IMR-90 (cell line): ENCODE results near the gene DOCK1. TPM values are rescaled to one million over a fixed set of nuclear protein-coding genes. Genes with fewer than 3 reads are reported as not detected.

Source experiments
- ATAC-seq: fragments of 200-7000 bp; cut with Tn5 transposase; 2 replicates; pipeline ENCODE4 v1.9.1; 2020; ENCODE audit warnings: low read depth, mild to moderate bottlenecking, moderate library complexity
- BruUV-seq: library from RNA; stranded (reverse); fragments of 400-500 nt; replicated peaks from 2 replicates; lab custom pipeline; 2021; lab: Mats Ljungman, UMichigan
- CTCF ChIA-PET: fragments of 300-600 bp; formaldehyde crosslinking; extraction: SDS; loops from one replicate; lab custom pipeline; 2021; ENCODE audit warnings: antibody characterized with exemption; lab: Yijun Ruan, JAX
- POLR2A ChIA-PET: fragments of 300-600 bp; sonication (Branson Sonifier 250); formaldehyde crosslinking; loops from one replicate; lab custom pipeline; 2022; ENCODE audit warnings: antibody characterized with exemption; ENCODE audit not compliant: unreplicated experiment; lab: Charles Lee
- DNase-seq: peaks from one replicate; pipeline ENCODE4 v3.0.0; 2013
- H2AFZ ChIP-seq: replicated peaks from 2 replicates; pipeline ENCODE3; 2013; ENCODE audit warnings: low read length, mild to moderate bottlenecking; ENCODE audit not compliant: poor library complexity
- H2AK5ac ChIP-seq: 2 replicates; pipeline ENCODE4 v1.6.1; 2013; ENCODE audit warnings: low read depth, low read length, inconsistent platforms
- H2AK9ac ChIP-seq: replicated peaks from 2 replicates; pipeline ENCODE3; 2013; ENCODE audit warnings: mild to moderate bottlenecking, low read depth, low read length, moderate library complexity; ENCODE audit not compliant: poor library complexity
- H2BK120ac ChIP-seq: 2 replicates; pipeline ENCODE4 v1.6.1; 2013; ENCODE audit warnings: low read depth, low read length, inconsistent platforms
- H2BK15ac ChIP-seq: 3 replicates; pipeline ENCODE4 v1.6.1; 2013; ENCODE audit warnings: low read depth, low read length, inconsistent platforms
- H2BK20ac ChIP-seq: 2 replicates; pipeline ENCODE4 v1.6.1; 2013; ENCODE audit warnings: low read depth, mild to moderate bottlenecking, inconsistent platforms, low read length, moderate library complexity
- H2BK5ac ChIP-seq: 2 replicates; pipeline ENCODE4 v1.6.1; 2013; ENCODE audit warnings: mild to moderate bottlenecking, low read depth, low read length, inconsistent platforms; ENCODE audit not compliant: poor library complexity, severe bottlenecking
- H3K14ac ChIP-seq: replicated peaks from 2 replicates; pipeline ENCODE4 v1.6.1; 2013; ENCODE audit warnings: low read depth, low read length, inconsistent platforms
- H3K18ac ChIP-seq: 2 replicates; pipeline ENCODE4 v1.6.1; 2013; ENCODE audit warnings: low read depth, low read length, control low read depth
- H3K23ac ChIP-seq: 2 replicates; pipeline ENCODE4 v1.6.1; 2013; ENCODE audit warnings: low read depth, low read length, inconsistent platforms
- H3K27ac ChIP-seq: 2 replicates; pipeline ENCODE4 v1.5.1; 2013; ENCODE audit warnings: mild to moderate bottlenecking, control low read depth, low read length; ENCODE audit not compliant: insufficient read depth
- H3K27me3 ChIP-seq: 2 replicates; pipeline ENCODE4 v1.6.1; 2013; ENCODE audit warnings: low read length; ENCODE audit not compliant: control insufficient read depth, insufficient read depth
- H3K36me3 ChIP-seq: 2 replicates; pipeline ENCODE4 v1.6.1; 2013; ENCODE audit warnings: low read length, mixed read lengths; ENCODE audit not compliant: control insufficient read depth, insufficient read depth
- H3K4ac ChIP-seq: 2 replicates; pipeline ENCODE4 v1.6.1; 2013; ENCODE audit warnings: low read depth, low read length, inconsistent platforms
- H3K4me1 ChIP-seq: 2 replicates; pipeline ENCODE4 v1.6.1; 2013; ENCODE audit warnings: low read length, mixed read lengths; ENCODE audit not compliant: control insufficient read depth, insufficient read depth
- H3K4me2 ChIP-seq: 2 replicates; pipeline ENCODE4 v1.6.1; 2013; ENCODE audit warnings: low read depth, mild to moderate bottlenecking, control low read depth, low read length, moderate library complexity
- H3K4me3 ChIP-seq: 2 replicates; pipeline ENCODE4 v1.5.1; 2013; ENCODE audit warnings: low read depth, mild to moderate bottlenecking, control low read depth, low read length, moderate library complexity; ENCODE audit not compliant: insufficient read depth
- H3K56ac ChIP-seq: 2 replicates; pipeline ENCODE4 v1.6.1; 2013; ENCODE audit warnings: low read length, inconsistent platforms; ENCODE audit not compliant: insufficient read depth; ENCODE audit errors: extremely low read depth
- H3K79me1 ChIP-seq, 2 experiments: 2 replicates each; pipeline ENCODE4 v1.6.1; 2013; ENCODE audit warnings: low read length in 2 of 2, inconsistent platforms in 1 of 2, low read depth in 1 of 2
- H3K9ac ChIP-seq: 2 replicates; pipeline ENCODE4 v1.6.1; 2013; ENCODE audit warnings: low read depth, low read length, control low read depth
- H3K9me1 ChIP-seq: 2 replicates; pipeline ENCODE4 v1.6.1; 2013; ENCODE audit warnings: low read length, inconsistent platforms; ENCODE audit not compliant: insufficient read depth
- H3K9me3 ChIP-seq: 2 replicates; pipeline ENCODE4 v1.6.1; 2013; ENCODE audit warnings: low read length; ENCODE audit not compliant: control insufficient read depth, insufficient read depth
- H4K20me1 ChIP-seq: 2 replicates; pipeline ENCODE4 v1.6.1; 2013; ENCODE audit warnings: low read length, inconsistent platforms; ENCODE audit not compliant: insufficient read depth
- H4K5ac ChIP-seq: 2 replicates; pipeline ENCODE4 v1.6.1; 2013; ENCODE audit warnings: mild to moderate bottlenecking, low read depth, low read length, control low read depth
- H4K8ac ChIP-seq, 2 experiments: 2 replicates each; pipeline ENCODE4 v1.6.1; 2013; ENCODE audit warnings: low read depth in 2 of 2, low read length in 2 of 2, control low read depth in 1 of 2, inconsistent platforms in 1 of 2
- H4K91ac ChIP-seq: 2 replicates; pipeline ENCODE4 v1.6.1; 2013; ENCODE audit warnings: low read depth, low read length, inconsistent platforms; ENCODE audit not compliant: insufficient read depth
- BHLHE40 ChIP-seq: fragments of 150-350 bp; IDR thresholded peaks from 2 replicates; pipeline ENCODE4 v1.6.1; 2016; ENCODE audit warnings: mild to moderate bottlenecking, low read depth, low read length
- CEBPB ChIP-seq: IDR thresholded peaks from 2 replicates; pipeline ENCODE4 v1.6.1; 2012; ENCODE audit warnings: low read depth, low read length, improper control_type of control experiment
- CHD1 ChIP-seq: IDR thresholded peaks from 2 replicates; pipeline ENCODE4 v1.6.1; 2012; ENCODE audit warnings: low read depth, low read length, improper control_type of control experiment
- FOS ChIP-seq: fragments of 150-350 bp; IDR thresholded peaks from 2 replicates; pipeline ENCODE4 v1.6.1; 2016; ENCODE audit warnings: low read depth, low read length
- MAFK ChIP-seq: IDR thresholded peaks from 2 replicates; pipeline ENCODE4 v1.6.1; 2012; ENCODE audit warnings: low read depth, low read length, improper control_type of control experiment
- MAZ ChIP-seq: IDR thresholded peaks from 2 replicates; pipeline ENCODE4 v1.6.1; 2012; ENCODE audit warnings: low read depth, mild to moderate bottlenecking, low read length, improper control_type of control experiment, moderate library complexity, borderline replicate concordance
- MXI1 ChIP-seq: IDR thresholded peaks from 2 replicates; pipeline ENCODE4 v1.6.1; 2012; ENCODE audit warnings: low read depth, mild to moderate bottlenecking, low read length, moderate library complexity, borderline replicate concordance
- NFE2L2 ChIP-seq: fragments of 150-350 bp; IDR thresholded peaks from 2 replicates; pipeline ENCODE4 v1.6.1; 2016; ENCODE audit warnings: low read depth, mild to moderate bottlenecking, low read length
- POLR2A ChIP-seq: IDR thresholded peaks from 2 replicates; pipeline ENCODE4 v1.6.1; 2012; ENCODE audit warnings: mild to moderate bottlenecking, low read depth, low read length
- RAD21 ChIP-seq: IDR thresholded peaks from 2 replicates; pipeline ENCODE4 v1.6.1; 2012; ENCODE audit warnings: low read length, improper control_type of control experiment
- RCOR1 ChIP-seq: IDR thresholded peaks from 2 replicates; pipeline ENCODE4 v1.6.1; 2012; ENCODE audit warnings: mild to moderate bottlenecking, low read length, improper control_type of control experiment; ENCODE audit not compliant: insufficient replicate concordance
- RFX5 ChIP-seq: IDR thresholded peaks from 2 replicates; pipeline ENCODE4 v1.8.0; 2012; ENCODE audit warnings: low read depth, mild to moderate bottlenecking, low read length, moderate library complexity
- SMC3 ChIP-seq: fragments of 150-350 bp; IDR thresholded peaks from 2 replicates; pipeline ENCODE4 v1.6.1; 2016; ENCODE audit warnings: low read depth, mild to moderate bottlenecking, antibody characterized with exemption, low read length, moderate library complexity
- WGBS, 2 experiments: methylation state at CpG; one replicate each; pipeline versions ENCODE4 v1.1.5 to v1.1.7; 2013; ENCODE audit warnings: missing lambda C conversion rate in 2 of 2; ENCODE audit not compliant: insufficient read length in 1 of 2; ENCODE audit errors: extremely low coverage in 2 of 2; 5-methylcytosine and 5-hydroxymethylcytosine counted together
- dilution Hi-C: fragments of 300-500 bp; cut with HindIII; formaldehyde crosslinking; loops from one replicate; pipeline ENCODE4 v1.14.3; 2018; ENCODE audit warnings: low sequenced_read_pairs; ENCODE audit not compliant: unreplicated experiment
- in situ Hi-C: fragments of 300-500 bp; cut with MboI; formaldehyde crosslinking; loops from 3 replicates; pipeline ENCODE4 v1.14.3; 2019; ENCODE audit warnings: low sequenced_read_pairs, inconsistent platforms, mixed read lengths
- intact Hi-C: fragments of 100-400 bp; cut with micrococcal nuclease; formaldehyde crosslinking; loops from 2 replicates; pipeline ENCODE4 v1.10.0; 2022
- polyA plus RNA-seq, 3 experiments: library from polyadenylated mRNA; depleted of rRNA; stranded (reverse); fragments of >200 nt; gene quantifications; 2 replicates each; pipeline ENCODE4 v1.2.3, GENCODE V29; 2012; ENCODE audit warnings: low replicate concordance in 1 of 3
- total RNA-seq: library from RNA; depleted of rRNA; stranded (reverse); fragments of >200 nt; gene quantifications from 2 replicates; pipeline ENCODE4 v1.2.3, GENCODE V29; 2012
- TF ChIP-seq, protein P1 (sequence below): fragments of 150-350 bp; IDR thresholded peaks from 2 replicates; pipeline ENCODE4 v1.6.1; 2016; ENCODE audit warnings: low read depth, mild to moderate bottlenecking, low read length, moderate library complexity, borderline replicate concordance
- TF ChIP-seq, protein P2 (sequence below): fragments of 150-350 bp; IDR thresholded peaks from 2 replicates; pipeline ENCODE4 v1.6.1; 2017; ENCODE audit warnings: mild to moderate bottlenecking, antibody characterized with exemption, low read length, low read depth
- TF ChIP-seq, protein P3 (sequence below): conservative IDR thresholded peaks from 2 replicates; pipeline ENCODE4 v1.5.1; 2012; ENCODE audit warnings: mild to moderate bottlenecking, low read depth, low read length, improper control_type of control experiment

The DOCK1 gene
- total and polyA plus RNA-seq, 2 of the 4 experiments (the other 2 are of a cell fraction) = 28.2 to 71.0 TPM

DNA sequence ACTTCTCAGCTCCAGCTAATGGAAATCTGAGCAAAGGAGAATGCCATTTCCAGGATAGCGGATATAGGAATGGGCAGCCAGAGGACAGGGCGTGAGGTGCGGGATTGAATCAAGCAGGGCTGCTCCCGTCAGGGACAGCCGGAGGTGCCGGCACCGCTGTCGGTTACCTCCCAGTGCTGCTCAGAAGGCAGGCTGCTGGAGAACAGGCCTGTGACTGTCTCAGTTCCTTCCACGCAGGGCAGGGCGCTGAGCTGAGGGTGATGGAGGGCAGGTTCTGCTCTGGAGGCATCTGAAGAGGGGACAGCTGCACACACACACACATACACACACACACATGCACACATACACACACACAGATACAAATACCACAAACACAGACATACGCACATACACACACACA is 111.1 kb downstream of the DOCK1 start:
- H3K9ac ChIP-seq = no peak overlapping the region
- ATAC-seq (no peak), DNase-seq (no peak)
- H3K27ac ChIP-seq = no peak overlapping the region
- no peak overlapping the region for H2BK20ac ChIP-seq
- peaks cover 22% of the 10 kb centered on the region for H3K9me1 ChIP-seq
- ChIA-PET CTCF (no interaction called here), POLR2A (no interaction called here)
- WGBS, 2 experiments = 100% methylated on average over 4 of the region's 11 CpGs; no CpG with 5 or more reads in 1 of the 2 experiments
- H3K4me2 ChIP-seq = no peak overlapping the region
- H4K5ac ChIP-seq = no peak overlapping the region
- no peak overlapping the region for H3K4ac ChIP-seq
- peaks cover 8 to 44% of the 10 kb centered on the region in 2 experiments; a peak in 3 of 4 replicates for H3K79me1 ChIP-seq
- TF ChIP-seq, protein P1, sequence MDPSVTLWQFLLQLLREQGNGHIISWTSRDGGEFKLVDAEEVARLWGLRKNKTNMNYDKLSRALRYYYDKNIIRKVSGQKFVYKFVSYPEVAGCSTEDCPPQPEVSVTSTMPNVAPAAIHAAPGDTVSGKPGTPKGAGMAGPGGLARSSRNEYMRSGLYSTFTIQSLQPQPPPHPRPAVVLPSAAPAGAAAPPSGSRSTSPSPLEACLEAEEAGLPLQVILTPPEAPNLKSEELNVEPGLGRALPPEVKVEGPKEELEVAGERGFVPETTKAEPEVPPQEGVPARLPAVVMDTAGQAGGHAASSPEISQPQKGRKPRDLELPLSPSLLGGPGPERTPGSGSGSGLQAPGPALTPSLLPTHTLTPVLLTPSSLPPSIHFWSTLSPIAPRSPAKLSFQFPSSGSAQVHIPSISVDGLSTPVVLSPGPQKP = no peak
- no peak for TF ChIP-seq MAZ
- no peak for TF ChIP-seq NFE2L2
- no peak for TF ChIP-seq BHLHE40
- TF ChIP-seq CEBPB = no peak
- no peak for TF ChIP-seq MXI1
- TF ChIP-seq, protein P2, sequence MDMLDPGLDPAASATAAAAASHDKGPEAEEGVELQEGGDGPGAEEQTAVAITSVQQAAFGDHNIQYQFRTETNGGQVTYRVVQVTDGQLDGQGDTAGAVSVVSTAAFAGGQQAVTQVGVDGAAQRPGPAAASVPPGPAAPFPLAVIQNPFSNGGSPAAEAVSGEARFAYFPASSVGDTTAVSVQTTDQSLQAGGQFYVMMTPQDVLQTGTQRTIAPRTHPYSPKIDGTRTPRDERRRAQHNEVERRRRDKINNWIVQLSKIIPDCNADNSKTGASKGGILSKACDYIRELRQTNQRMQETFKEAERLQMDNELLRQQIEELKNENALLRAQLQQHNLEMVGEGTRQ = no peak
- no peak for TF ChIP-seq SMC3
- no peak for TF ChIP-seq RAD21
- TF ChIP-seq, protein P3, sequence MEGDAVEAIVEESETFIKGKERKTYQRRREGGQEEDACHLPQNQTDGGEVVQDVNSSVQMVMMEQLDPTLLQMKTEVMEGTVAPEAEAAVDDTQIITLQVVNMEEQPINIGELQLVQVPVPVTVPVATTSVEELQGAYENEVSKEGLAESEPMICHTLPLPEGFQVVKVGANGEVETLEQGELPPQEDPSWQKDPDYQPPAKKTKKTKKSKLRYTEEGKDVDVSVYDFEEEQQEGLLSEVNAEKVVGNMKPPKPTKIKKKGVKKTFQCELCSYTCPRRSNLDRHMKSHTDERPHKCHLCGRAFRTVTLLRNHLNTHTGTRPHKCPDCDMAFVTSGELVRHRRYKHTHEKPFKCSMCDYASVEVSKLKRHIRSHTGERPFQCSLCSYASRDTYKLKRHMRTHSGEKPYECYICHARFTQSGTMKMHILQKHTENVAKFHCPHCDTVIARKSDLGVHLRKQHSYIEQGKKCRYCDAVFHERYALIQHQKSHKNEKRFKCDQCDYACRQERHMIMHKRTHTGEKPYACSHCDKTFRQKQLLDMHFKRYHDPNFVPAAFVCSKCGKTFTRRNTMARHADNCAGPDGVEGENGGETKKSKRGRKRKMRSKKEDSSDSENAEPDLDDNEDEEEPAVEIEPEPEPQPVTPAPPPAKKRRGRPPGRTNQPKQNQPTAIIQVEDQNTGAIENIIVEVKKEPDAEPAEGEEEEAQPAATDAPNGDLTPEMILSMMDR = no peak
- no peak for TF ChIP-seq CHD1
- TF ChIP-seq FOS = no peak
- no peak for TF ChIP-seq RCOR1
- no peak for TF ChIP-seq MAFK
- TF ChIP-seq RFX5 = no peak
- no peak for TF ChIP-seq POLR2A
- no peaks in the 10 kb centered on the region for H3K27me3 ChIP-seq
- H4K8ac ChIP-seq = no peak overlapping the region
- H2BK5ac ChIP-seq = peak overlapping the region; percentile 77
- H2AFZ ChIP-seq = no peak overlapping the region
- H3K14ac ChIP-seq = 0 out of 2 replicates have a peak overlapping the region, but pooled peaks have one; percentile 25
- no peak overlapping the region for H3K56ac ChIP-seq
- no peak overlapping the region for H3K18ac ChIP-seq
- no peak overlapping the region for H2AK5ac ChIP-seq
- peaks cover 46% of the 10 kb centered on the region for H3K36me3 ChIP-seq
- intact Hi-C loops = no loop called here
- H2BK120ac ChIP-seq = no peak overlapping the region
- BruUV-seq = no TSS peak
- H3K23ac ChIP-seq = no peak overlapping the region
- no peak overlapping the region for H4K91ac ChIP-seq
- in situ Hi-C loops = no loop called here
- H2AK9ac ChIP-seq = no peak overlapping the region
- dilution Hi-C loops = no loop called here
- H2BK15ac ChIP-seq = no peak overlapping the region
- no peak overlapping the region for H3K4me3 ChIP-seq
- peaks cover 3% of the 10 kb centered on the region; the same call in 1 of the 2 replicates for H3K4me1 ChIP-seq
- peaks cover 10% of the 10 kb centered on the region; the same call in 1 of the 2 replicates for H4K20me1 ChIP-seq
- H3K9me3 ChIP-seq = no peaks in the 10 kb centered on the region
